GM19043 (cell line): ENCODE measurements around the gene AUTS2.
A peak's percentile ranks its signal among the peaks of the same experiment; 100 is the strongest.

ENCODE experiments used
- ATAC-seq: cut with Tn5 transposase; IDR thresholded peaks from one replicate; pipeline ENCODE4 v1.9.1; 2021; ENCODE audit warnings: low read depth; ENCODE audit not compliant: unreplicated experiment

Gene AUTS2

GRCh38 chr7:69749994-69750393 is 151.7 kb downstream of the AUTS2 start:
- no peak for ATAC-seq

GRCh38 chr7:69751026-69751425 is 152.8 kb downstream of the AUTS2 start:
- no peak for ATAC-seq

DNA sequence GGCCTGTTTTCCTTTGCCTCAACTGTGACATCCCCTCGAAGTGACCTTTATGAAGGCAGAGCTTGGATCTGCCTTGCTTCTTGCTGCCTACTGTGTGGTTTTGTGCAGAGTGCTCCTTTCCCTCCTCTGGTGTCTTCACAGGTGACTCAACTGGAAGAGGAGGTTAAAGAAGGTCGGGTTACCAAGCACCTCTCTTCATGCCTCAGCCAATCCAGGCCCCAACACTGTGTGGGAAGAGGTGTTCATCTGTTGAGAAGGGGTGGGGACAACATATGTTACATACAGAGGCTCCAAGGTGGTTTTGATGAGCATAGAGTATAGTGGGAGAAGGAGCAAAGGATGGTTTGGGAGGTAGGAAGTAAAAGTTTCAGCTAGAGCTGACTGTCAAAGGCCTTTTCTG is 155.7 kb downstream of the AUTS2 start:
- no peak for ATAC-seq

DNA sequence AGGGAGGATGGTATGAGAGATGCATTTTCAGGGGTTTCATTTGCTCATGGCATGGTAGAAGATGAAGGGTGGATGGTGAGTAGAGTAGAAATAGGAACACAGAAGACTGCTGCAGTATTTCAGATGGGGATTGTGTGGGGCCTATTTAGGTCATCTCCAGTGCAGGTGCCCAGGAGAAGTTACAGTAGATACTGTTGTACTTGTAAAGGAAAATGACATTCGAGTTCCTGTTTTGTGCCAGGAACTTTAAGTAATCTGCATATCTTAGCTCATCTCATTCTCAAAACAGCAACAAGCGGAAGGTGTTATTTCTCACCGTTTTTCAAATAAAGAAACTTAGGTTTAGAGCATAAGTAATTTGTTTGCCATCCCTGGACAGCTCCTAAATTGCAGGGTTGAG is 156.2 kb downstream of the AUTS2 start:
- no peak for ATAC-seq

DNA sequence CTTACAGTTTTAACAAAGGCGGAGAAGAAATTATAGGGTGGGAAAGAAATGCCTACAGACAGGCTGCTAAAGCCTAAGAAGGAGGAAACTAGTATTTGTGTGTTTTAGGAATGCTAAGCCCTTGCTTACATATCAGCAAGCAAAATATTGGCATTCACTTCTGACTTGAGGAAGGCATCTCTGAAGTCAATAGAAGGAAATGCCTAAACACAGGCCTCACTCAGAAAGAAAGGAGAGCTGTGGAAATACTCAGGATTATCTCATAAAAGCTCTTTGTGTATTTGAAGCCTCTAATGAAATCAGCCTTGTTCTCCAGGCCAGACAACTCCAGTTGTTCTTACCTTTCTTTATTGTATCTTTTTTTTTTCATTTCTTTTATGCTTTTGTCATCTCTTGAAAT is 158.0 kb downstream of the AUTS2 start:
- no peak for ATAC-seq

- ATAC-seq, result no peak
Observed at GRCh38 chr7:69757528-69757927, 159.3 kb downstream of the AUTS2 start.

- no peak for ATAC-seq
Observed at GRCh38 chr7:69757981-69758430, 159.7 kb downstream of the AUTS2 start.

- ATAC-seq, result no peak
Observed at GRCh38 chr7:69759373-69759772, 161.1 kb downstream of the AUTS2 start.

- no peak for ATAC-seq
Observed at GRCh38 chr7:69761290-69761922, 163.1 kb downstream of the AUTS2 start.

DNA sequence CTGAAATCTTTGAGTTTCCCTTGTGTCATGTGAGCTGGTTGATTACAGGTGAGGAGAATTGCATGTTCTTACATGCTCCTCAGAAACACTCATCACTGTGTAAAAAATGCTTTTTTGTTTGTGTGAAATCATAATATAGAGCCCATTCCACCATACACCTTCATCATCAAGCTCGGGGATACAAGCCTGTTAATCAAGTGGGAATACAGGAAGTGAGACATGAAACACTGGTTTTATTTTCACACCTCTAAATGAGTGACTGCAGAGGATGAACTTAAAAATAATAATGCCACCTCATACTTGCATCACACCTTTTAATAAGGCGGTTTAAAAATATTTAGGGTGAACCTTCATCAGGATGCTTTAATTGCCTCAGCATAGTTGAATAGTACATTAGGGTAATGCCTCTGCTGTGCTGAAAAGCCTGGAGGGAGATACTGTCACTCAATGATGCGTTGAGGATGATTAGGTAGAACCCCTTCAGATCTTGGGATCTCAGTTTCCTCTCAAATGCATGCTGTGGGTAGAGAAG is 164.6 kb downstream of the AUTS2 start:
- peak; percentile 46 for ATAC-seq

DNA sequence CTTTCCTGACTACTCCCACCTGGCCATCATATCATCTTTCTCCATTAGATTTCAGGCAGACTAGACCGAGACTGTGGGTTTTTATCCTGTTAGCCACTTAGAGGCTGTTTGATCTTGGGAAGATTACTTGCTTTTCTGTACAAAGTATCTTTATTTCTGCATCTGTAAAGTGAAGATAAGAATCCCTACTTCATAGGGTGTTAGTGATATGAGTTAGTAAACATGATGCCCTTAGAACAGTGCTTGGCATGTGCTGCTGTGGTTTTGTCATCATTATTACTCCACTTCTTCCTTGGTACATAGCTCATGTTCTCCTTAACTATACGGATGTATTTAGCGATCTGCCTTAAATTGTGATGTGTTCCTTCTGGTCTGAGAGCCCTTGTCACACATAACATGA is 165.2 kb downstream of the AUTS2 start:
- ATAC-seq, result no peak

DNA sequence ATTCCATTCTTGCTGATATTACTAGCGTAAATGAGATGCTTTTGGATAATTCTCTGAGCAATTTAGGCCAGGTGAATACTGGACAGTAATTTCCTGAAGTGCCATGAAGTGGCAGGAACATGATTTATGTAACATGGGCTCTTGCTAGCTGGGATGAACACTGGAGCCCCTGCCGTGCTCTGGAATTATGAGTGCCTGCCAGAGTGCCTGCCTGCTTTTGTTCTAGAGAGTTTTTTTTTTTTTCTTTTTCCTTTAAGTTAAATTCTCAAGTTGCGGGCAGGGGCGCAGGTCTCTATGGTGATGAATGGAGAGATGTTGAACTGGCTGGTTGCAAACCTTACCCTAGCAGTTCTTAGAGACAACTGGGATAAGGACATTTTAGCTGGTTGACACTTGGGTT is 165.9 kb downstream of the AUTS2 start:
- no peak for ATAC-seq

DNA sequence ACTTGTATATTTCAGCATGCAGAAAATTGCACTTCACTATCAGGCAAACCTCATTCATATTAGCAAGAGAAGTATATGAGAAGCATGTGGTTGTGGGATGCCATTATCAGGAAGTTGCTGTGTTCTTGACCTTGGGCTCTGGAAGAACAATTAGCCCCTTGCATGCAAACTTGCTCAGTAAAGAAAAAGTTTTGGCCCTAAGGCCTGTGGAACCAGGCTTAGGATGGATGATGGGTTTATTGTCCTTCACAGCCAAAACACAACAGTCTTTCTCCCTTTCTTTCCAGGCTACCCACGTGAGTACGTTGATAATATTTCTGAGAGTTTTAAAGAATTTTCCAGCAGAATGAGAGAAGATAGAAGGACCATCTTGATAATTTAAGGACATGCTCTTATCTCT is 166.4 kb downstream of the AUTS2 start:
- no peak for ATAC-seq

GRCh38 chr7:69765879-69766278 is 167.6 kb downstream of the AUTS2 start:
- ATAC-seq, result peak; percentile 38

DNA sequence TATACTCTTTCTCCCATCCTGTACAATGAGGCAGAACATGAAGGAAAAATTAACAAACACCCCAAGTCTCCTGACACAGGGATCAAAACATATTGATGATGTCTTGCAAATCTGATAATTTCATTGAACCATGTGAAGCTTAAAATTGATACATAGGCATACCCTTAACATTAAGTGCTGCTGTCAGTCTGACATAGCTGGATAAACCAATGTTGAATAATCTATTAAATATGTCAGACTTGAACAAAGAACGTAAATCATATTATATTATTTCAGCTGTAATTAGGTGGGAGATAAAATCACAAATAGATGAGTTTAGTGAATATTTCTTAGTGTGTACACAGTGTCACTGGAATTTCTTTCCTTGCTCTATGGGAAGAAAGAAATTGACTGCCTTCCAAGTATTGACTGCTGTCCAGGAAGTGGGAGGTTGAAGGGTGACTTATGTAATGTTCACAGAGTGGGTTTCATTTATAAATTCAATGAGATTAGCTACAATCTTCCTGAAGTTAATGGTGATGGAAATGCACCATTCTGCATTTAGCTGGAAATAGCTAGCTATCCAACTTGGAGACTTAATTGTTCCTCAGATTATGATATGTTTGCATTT is 170.8 kb downstream of the AUTS2 start:
- ATAC-seq, result no peak

DNA sequence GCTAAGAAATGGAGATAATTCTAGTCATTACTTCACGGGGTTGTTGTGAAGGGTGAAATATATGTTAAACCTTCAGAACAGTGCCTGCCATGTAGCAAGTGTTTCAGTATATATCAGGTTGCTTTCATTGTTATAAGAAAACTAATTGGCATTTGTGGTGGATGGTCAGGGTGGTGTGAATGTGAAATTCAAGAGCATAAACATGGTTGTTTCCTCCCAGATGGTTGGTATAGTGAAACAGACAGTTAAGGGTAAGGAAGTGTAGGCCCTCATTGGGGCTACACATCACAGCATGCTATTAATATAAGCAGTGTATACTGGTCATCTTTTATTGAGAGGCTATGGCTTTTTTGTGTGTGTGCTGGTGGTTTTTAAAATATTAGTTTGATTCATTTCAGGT is 171.6 kb downstream of the AUTS2 start:
- ATAC-seq, result no peak

- ATAC-seq, result no peak
Observed at GRCh38 chr7:69770613-69771012, 172.3 kb downstream of the AUTS2 start.

DNA sequence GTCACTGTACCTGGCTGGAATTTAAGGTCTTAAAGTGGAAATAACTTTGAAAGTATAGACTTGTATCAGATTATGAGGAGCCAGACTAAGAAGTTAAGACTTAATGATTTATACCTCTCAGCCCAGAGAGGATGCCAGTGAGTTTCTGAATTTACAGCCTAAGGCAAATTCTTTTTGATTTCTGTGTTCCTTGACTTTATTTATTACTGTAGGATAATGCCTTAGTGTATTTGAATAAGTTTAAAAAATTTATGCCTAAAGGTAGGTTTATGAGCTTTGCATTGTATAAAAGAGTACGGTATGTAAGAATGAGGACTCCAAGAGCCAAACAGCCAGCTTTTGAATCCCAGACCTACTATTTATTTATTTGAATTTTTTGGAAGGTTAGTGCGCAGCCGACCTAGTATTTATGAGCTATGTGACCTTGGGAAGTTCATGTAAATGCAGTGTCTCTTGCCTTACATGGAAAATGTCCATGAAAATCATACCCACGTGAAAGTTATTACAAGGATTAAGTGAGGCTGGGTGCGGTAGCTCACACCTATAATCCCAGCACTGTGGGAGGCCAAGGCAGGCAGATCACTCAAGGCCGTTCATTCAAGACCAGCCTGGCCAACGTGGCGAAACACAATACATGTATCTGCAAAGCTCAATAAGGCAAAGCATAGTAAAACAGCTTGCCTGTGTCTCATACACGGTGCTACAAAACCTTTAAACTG is 174.6 kb downstream of the AUTS2 start:
- ATAC-seq, result no peak

DNA sequence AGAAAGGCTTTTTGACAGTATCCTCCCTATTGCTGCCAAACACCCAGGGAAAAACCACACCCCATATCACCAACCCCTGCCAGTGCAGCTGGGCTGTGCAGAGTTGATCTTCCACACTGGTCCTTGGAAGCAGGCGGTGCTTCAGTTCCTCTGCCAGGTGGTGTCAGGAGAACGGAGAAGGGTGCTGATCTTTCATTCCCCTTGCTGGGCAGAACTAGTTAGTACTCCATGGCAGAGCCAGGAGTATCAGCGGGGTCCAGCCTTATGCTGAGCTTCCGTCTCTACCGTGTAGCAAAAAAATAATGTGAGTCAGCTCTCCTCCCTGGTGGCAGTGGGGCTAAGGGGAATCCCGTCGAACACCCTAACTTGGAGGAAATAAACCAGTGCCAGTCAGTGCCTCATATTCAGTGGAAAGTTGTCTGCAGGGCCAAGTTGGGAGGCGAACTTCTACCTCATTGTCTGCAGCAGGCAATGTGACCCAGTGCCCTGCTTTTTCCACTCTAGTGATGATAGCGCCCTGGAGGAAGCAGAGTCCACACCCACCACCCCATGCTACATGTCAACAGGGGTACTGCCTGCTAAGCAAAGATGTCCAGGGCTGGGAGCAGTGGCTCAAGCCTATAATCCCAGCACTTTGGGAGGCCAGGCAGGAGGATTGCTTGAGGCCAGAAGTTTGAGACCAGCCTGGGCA is 175.4 kb downstream of the AUTS2 start:
- no peak for ATAC-seq

- no peak for ATAC-seq
Observed at GRCh38 chr7:69775231-69775771, 177.0 kb downstream of the AUTS2 start.

GRCh38 chr7:69776611-69777010 is 178.3 kb downstream of the AUTS2 start:
- ATAC-seq, result no peak
